ENCODE measurements around the gene FMOD. TPM values are rescaled to one million over a fixed set of nuclear protein-coding genes. Genes with fewer than 3 reads are reported as not detected.

Gene FMOD
- total and polyA plus RNA-seq, 2 donors: 46.0 to 68.4 TPM

- no peak overlapping the region for H3K4me3 ChIP-seq (ENCODE audit: low read depth, low read length)
- WGBS: 100% methylated on average over 1 of the region's 1 CpG
- no peaks in the 10 kb centered on the region for H3K4me1 ChIP-seq (ENCODE audit: insufficient read depth)
Measured at GRCh38 chr1:203349166-203349565, 1.8 kb downstream of the FMOD start.

GRCh38 chr1:203346769-203347102 is 4.2 kb downstream of the FMOD start:
- DNase-seq (ENCODE audit: extremely low spot score): no peak

More at GRCh38 chr1:203349166-203349565, 1.8 kb downstream of the FMOD start:
- Histone ChIP-seq H3K27ac (ENCODE audit: low read depth) (no peak overlapping the region), H3K36me3 (ENCODE audit: insufficient read depth) (no peaks in the 10 kb centered on the region)
- DNase-seq (ENCODE audit: extremely low spot score): no peak

GRCh38 chr1:203346060-203346768 is 4.7 kb downstream of the FMOD start:
- Histone ChIP-seq H3K4me1 (ENCODE audit: insufficient read depth) (no peaks in the 10 kb centered on the region), H3K36me3 (ENCODE audit: insufficient read depth) (no peaks in the 10 kb centered on the region), H3K4me3 (ENCODE audit: low read depth, low read length) (no peak overlapping the region), H3K27ac (ENCODE audit: low read depth) (no peak overlapping the region)
- 60% methylated on average over 7 of the region's 7 CpGs for WGBS
- no peak for DNase-seq (ENCODE audit: extremely low spot score)

More at GRCh38 chr1:203346769-203347102, 4.2 kb downstream of the FMOD start:
- Histone ChIP-seq H3K4me3 (ENCODE audit: low read depth, low read length) (no peak overlapping the region), H3K27ac (ENCODE audit: low read depth) (peak overlapping the region; percentile 33), H3K4me1 (ENCODE audit: insufficient read depth) (no peaks in the 10 kb centered on the region), H3K36me3 (ENCODE audit: insufficient read depth) (no peaks in the 10 kb centered on the region)
- 91% methylated on average over 3 of the region's 3 CpGs for WGBS

GRCh38 chr1:203343956-203344754 is 6.8 kb downstream of the FMOD start:
- Histone ChIP-seq H3K4me1 (ENCODE audit: insufficient read depth) (no peaks in the 10 kb centered on the region), H3K27ac (ENCODE audit: low read depth) (no peak overlapping the region), H3K36me3 (ENCODE audit: insufficient read depth) (no peaks in the 10 kb centered on the region), H3K4me3 (ENCODE audit: low read depth, low read length) (no peak overlapping the region)
- 80% methylated on average over 9 of the region's 9 CpGs for WGBS
- no peak for DNase-seq (ENCODE audit: extremely low spot score)

GRCh38 chr1:203342192-203342940 is 8.6 kb downstream of the FMOD start:
- no peak overlapping the region for H3K27ac ChIP-seq (ENCODE audit: low read depth)
- no peaks in the 10 kb centered on the region for H3K36me3 ChIP-seq (ENCODE audit: insufficient read depth)
- DNase-seq (ENCODE audit: extremely low spot score): no peak
- 52% methylated on average over 23 of the region's 23 CpGs for WGBS
- no peaks in the 10 kb centered on the region for H3K4me1 ChIP-seq (ENCODE audit: insufficient read depth)
- no peak overlapping the region for H3K4me3 ChIP-seq (ENCODE audit: low read depth, low read length)

GRCh38 chr1:203340112-203340790 is 10.7 kb downstream of the FMOD start:
- Histone ChIP-seq H3K27ac (ENCODE audit: low read depth) (no peak overlapping the region), H3K4me1 (ENCODE audit: insufficient read depth) (no peaks in the 10 kb centered on the region), H3K4me3 (ENCODE audit: low read depth, low read length) (no peak overlapping the region), H3K36me3 (ENCODE audit: insufficient read depth) (no peaks in the 10 kb centered on the region)
- peak; percentile 86 for DNase-seq (ENCODE audit: extremely low spot score)
- WGBS: 20% methylated on average over 7 of the region's 7 CpGs

GRCh38 chr1:203338335-203339036 is 12.4 kb downstream of the FMOD start:
- Histone ChIP-seq H3K4me1 (ENCODE audit: insufficient read depth) (no peaks in the 10 kb centered on the region), H3K4me3 (ENCODE audit: low read depth, low read length) (no peak overlapping the region), H3K27ac (ENCODE audit: low read depth) (no peak overlapping the region), H3K36me3 (ENCODE audit: insufficient read depth) (no peaks in the 10 kb centered on the region)
- no peak for DNase-seq (ENCODE audit: extremely low spot score)
- WGBS: 52% methylated on average over 18 of the region's 18 CpGs

GRCh38 chr1:203336097-203336496 is 14.8 kb downstream of the FMOD start:
- 41% methylated on average over 1 of the region's 1 CpG for WGBS
- Histone ChIP-seq H3K27ac (ENCODE audit: low read depth) (no peak overlapping the region), H3K4me3 (ENCODE audit: low read depth, low read length) (no peak overlapping the region), H3K4me1 (ENCODE audit: insufficient read depth) (no peaks in the 10 kb centered on the region), H3K36me3 (ENCODE audit: insufficient read depth) (no peaks in the 10 kb centered on the region)
- no peak for DNase-seq (ENCODE audit: extremely low spot score)

GRCh38 chr1:203335503-203335902 is 15.4 kb downstream of the FMOD start:
- Histone ChIP-seq H3K4me1 (ENCODE audit: insufficient read depth) (no peaks in the 10 kb centered on the region), H3K27ac (ENCODE audit: low read depth) (no peak overlapping the region), H3K36me3 (ENCODE audit: insufficient read depth) (no peaks in the 10 kb centered on the region), H3K4me3 (ENCODE audit: low read depth, low read length) (no peak overlapping the region)
- DNase-seq (ENCODE audit: extremely low spot score): no peak
- 85% methylated on average over 4 of the region's 4 CpGs for WGBS

GRCh38 chr1:203331224-203331623 is 19.7 kb downstream of the FMOD start:
- no peak overlapping the region for H3K27ac ChIP-seq (ENCODE audit: low read depth)
- no peaks in the 10 kb centered on the region for H3K36me3 ChIP-seq (ENCODE audit: insufficient read depth)
- 89% methylated on average over 1 of the region's 1 CpG for WGBS
- DNase-seq (ENCODE audit: extremely low spot score): no peak
- H3K4me3 ChIP-seq (ENCODE audit: low read depth, low read length): no peak overlapping the region
- no peaks in the 10 kb centered on the region for H3K4me1 ChIP-seq (ENCODE audit: insufficient read depth)

GRCh38 chr1:203328714-203329122 is 22.2 kb downstream of the FMOD start:
- H3K4me1 ChIP-seq (ENCODE audit: insufficient read depth): peaks cover 2% of the 10 kb centered on the region
- 78% methylated on average over 7 of the region's 7 CpGs for WGBS
- no peak for DNase-seq (ENCODE audit: extremely low spot score)

GRCh38 chr1:203327684-203328457 is 23.1 kb downstream of the FMOD start:
- WGBS: 7% methylated on average over 31 of the region's 31 CpGs
- peak overlapping the region; percentile 93 for H3K27ac ChIP-seq (ENCODE audit: low read depth)
- DNase-seq (ENCODE audit: extremely low spot score): no peak
- H3K4me1 ChIP-seq (ENCODE audit: insufficient read depth): peaks cover 2% of the 10 kb centered on the region
- no peaks in the 10 kb centered on the region for H3K36me3 ChIP-seq (ENCODE audit: insufficient read depth)
- peak overlapping the region; percentile 17 for H3K4me3 ChIP-seq (ENCODE audit: low read depth, low read length)

More at GRCh38 chr1:203328714-203329122, 22.2 kb downstream of the FMOD start:
- no peak overlapping the region for H3K4me3 ChIP-seq (ENCODE audit: low read depth, low read length)
- H3K36me3 ChIP-seq (ENCODE audit: insufficient read depth): no peaks in the 10 kb centered on the region
- H3K27ac ChIP-seq (ENCODE audit: low read depth): peak overlapping the region; percentile 59

Data from urinary bladder (tissue), 4 donors.